ENCODE measurements around the gene MYO3B.

MYO3B gene

GRCh38 chr2:170310876-170311502 lies 133.0 kb downstream of the MYO3B start:
- DNase-seq = no peak

- peak; percentile 23 for DNase-seq
These were observed 135.5 kb downstream of the MYO3B start for GRCh38 chr2:170313347-170313991.

GRCh38 chr2:170313992-170314348 lies 136.0 kb downstream of the MYO3B start:
- no peak for DNase-seq

- DNase-seq = no peak
These were observed 136.9 kb downstream of the MYO3B start for GRCh38 chr2:170314744-170315447.

GRCh38 chr2:170320948-170321347 lies 143.0 kb downstream of the MYO3B start:
- no peak for DNase-seq

- DNase-seq = no peak
These were observed 143.6 kb downstream of the MYO3B start for GRCh38 chr2:170321526-170321925.

GRCh38 chr2:170322140-170322766 lies 144.3 kb downstream of the MYO3B start:
- no peak for DNase-seq

GRCh38 chr2:170323743-170324142 lies 145.8 kb downstream of the MYO3B start:
- no peak for DNase-seq

GRCh38 chr2:170324640-170325046 lies 146.7 kb downstream of the MYO3B start:
- DNase-seq = peak; percentile 34

- no peak for DNase-seq
These were observed 152.9 kb downstream of the MYO3B start for GRCh38 chr2:170330881-170331280.

- no peak for DNase-seq
These were observed 154.9 kb downstream of the MYO3B start for GRCh38 chr2:170332676-170333402.

GRCh38 chr2:170335351-170335750 lies 157.4 kb downstream of the MYO3B start:
- peak; percentile 27 for DNase-seq

- no peak for DNase-seq
These were observed 158.5 kb downstream of the MYO3B start for GRCh38 chr2:170336408-170336807.

- no peak for DNase-seq
These were observed 159.0 kb downstream of the MYO3B start for GRCh38 chr2:170336916-170337315.

- no peak for DNase-seq
These were observed 161.4 kb downstream of the MYO3B start for GRCh38 chr2:170339322-170339721.

GRCh38 chr2:170339750-170340692 lies 162.1 kb downstream of the MYO3B start:
- DNase-seq = no peak

- no peak for DNase-seq
These were observed 162.7 kb downstream of the MYO3B start for GRCh38 chr2:170340693-170341068.

- DNase-seq = no peak
These were observed 164.0 kb downstream of the MYO3B start for GRCh38 chr2:170341684-170342623.

GRCh38 chr2:170344663-170345346 lies 166.9 kb downstream of the MYO3B start:
- no peak for DNase-seq

GRCh38 chr2:170345607-170346006 lies 167.7 kb downstream of the MYO3B start:
- no peak for DNase-seq
